DND-41 (cell line): ENCODE measurements around the gene ALKBH8.

Source experiments
- CTCF ChIP-seq: IDR thresholded peaks from 2 replicates; pipeline ENCODE4 v1.5.1; 2012; ENCODE audit warnings: borderline replicate concordance, low read length, moderate library complexity, mild to moderate bottlenecking; ENCODE audit not compliant: poor library complexity, severe bottlenecking; ENCODE audit errors: extremely low read depth
- EZH2 ChIP-seq: IDR thresholded peaks from 3 replicates; pipeline ENCODE4 v1.6.1; 2012; ENCODE audit warnings: borderline replicate concordance, low read depth, mild to moderate bottlenecking, moderate library complexity, low read length, inconsistent platforms; ENCODE audit not compliant: severe bottlenecking

DNA sequence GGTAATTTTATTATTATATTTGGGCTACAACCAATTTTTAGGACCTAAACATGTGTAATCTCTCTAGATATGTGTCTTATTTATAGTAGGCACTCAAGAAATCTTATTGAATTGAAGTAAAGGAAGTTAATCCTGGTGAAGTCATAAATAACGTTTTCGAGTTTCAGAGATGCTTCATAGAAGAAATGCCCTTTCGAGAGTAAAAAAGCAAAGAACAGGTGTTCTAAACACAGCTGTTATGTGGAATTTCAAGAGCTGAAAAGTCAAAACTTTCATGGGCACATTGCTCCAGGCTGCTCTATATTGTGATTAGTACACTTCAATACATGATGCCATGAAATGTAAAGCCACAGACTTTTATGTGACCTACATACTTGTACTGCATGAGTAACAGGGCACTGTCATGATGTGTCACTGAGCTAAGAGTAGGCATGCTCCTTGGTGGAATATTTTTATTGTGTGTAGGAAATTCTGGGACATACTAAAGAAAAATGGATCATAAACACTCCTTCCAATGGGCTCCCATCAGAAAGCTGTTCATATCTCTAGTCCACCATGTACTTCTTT, 18.2 kb upstream of the ALKBH8 start:
- no peak for TF ChIP-seq CTCF
- no peak for TF ChIP-seq EZH2
